OCI-LY7 (cell line): Measurements from ENCODE around the gene JAM2. TPM values are rescaled to one million over a fixed set of nuclear protein-coding genes. Genes with fewer than 3 reads are reported as not detected.

Experiments used
- BruUV-seq: library from RNA; stranded (reverse); fragments of 400-500 nt; replicated peaks from 2 replicates; lab custom pipeline; 2021; lab: Mats Ljungman, UMichigan
- CTCF ChIA-PET: fragments of 300-600 bp; sonication (Branson Sonifier 250); formaldehyde crosslinking; loops from one replicate; lab custom pipeline; 2022; ENCODE audit warnings: antibody characterized with exemption; ENCODE audit not compliant: unreplicated experiment; lab: Charles Lee
- POLR2A ChIA-PET: fragments of 300-600 bp; sonication (Branson Sonifier 250); formaldehyde crosslinking; loops from one replicate; lab custom pipeline; 2022; ENCODE audit warnings: antibody characterized with exemption; lab: Charles Lee
- DNase-seq: peaks from one replicate; pipeline ENCODE4 v3.0.0-alpha.2; 2015; ENCODE audit warnings: low spot score
- H2AFZ ChIP-seq: fragments of 200-600 bp; sonication (generic), shearing (Covaris generic); 2 replicates; pipeline ENCODE4 v1.6.1; 2014; ENCODE audit warnings: mild to moderate bottlenecking, antibody characterized with exemption, low read length, moderate library complexity
- H3K27ac ChIP-seq: fragments of 200-600 bp; sonication (generic); 2 replicates; pipeline ENCODE4 v1.5.1; 2014; ENCODE audit warnings: mixed run types, low read depth, mild to moderate bottlenecking, moderate library complexity, low read length, inconsistent platforms; ENCODE audit not compliant: poor library complexity, severe bottlenecking
- H3K36me3 ChIP-seq: fragments of 200-600 bp; sonication (generic); 2 replicates; pipeline ENCODE4 v1.6.1; 2014; ENCODE audit warnings: mild to moderate bottlenecking, antibody characterized with exemption, low read length, moderate library complexity, mixed read lengths; ENCODE audit not compliant: insufficient read depth
- H3K4me1 ChIP-seq: fragments of 200-600 bp; sonication (generic); 2 replicates; pipeline ENCODE4 v1.5.1; 2014; ENCODE audit warnings: mild to moderate bottlenecking, low read length; ENCODE audit not compliant: insufficient read depth, poor library complexity, severe bottlenecking
- H3K4me2 ChIP-seq: fragments of 200-600 bp; sonication (generic); 2 replicates; pipeline ENCODE4 v1.6.1; 2014; ENCODE audit warnings: mild to moderate bottlenecking, low read length
- H3K4me3 ChIP-seq: fragments of 200-600 bp; sonication (generic); 2 replicates; pipeline ENCODE4 v1.5.1; 2014; ENCODE audit warnings: mild to moderate bottlenecking, low read depth, low read length; ENCODE audit not compliant: poor library complexity, severe bottlenecking
- H3K79me2 ChIP-seq: fragments of 200-600 bp; sonication (generic); 2 replicates; pipeline ENCODE4 v1.6.1; 2016; ENCODE audit warnings: low read depth, mild to moderate bottlenecking, low read length, moderate library complexity, mixed read lengths; ENCODE audit not compliant: insufficient read depth
- H3K9me2 ChIP-seq: fragments of 200-600 bp; sonication (generic); 2 replicates; pipeline ENCODE4 v1.6.1; 2016; ENCODE audit warnings: mild to moderate bottlenecking, low read length, mixed read lengths; ENCODE audit not compliant: insufficient read depth
- H3K9me3 ChIP-seq: fragments of 200-600 bp; sonication (generic); 2 replicates; pipeline ENCODE4 v1.6.1; 2014; ENCODE audit warnings: mild to moderate bottlenecking, mixed run types, low read length, mixed read lengths
- H4K20me1 ChIP-seq: fragments of 200-600 bp; sonication (generic); 2 replicates; pipeline ENCODE4 v1.6.1; 2014; ENCODE audit warnings: mild to moderate bottlenecking, antibody characterized with exemption, low read length, moderate library complexity, mixed read lengths; ENCODE audit not compliant: insufficient read depth
- EZH2phosphoT487 ChIP-seq: fragments of 200-600 bp; sonication (generic); IDR thresholded peaks from 2 replicates; pipeline ENCODE4 v1.6.1; 2018; ENCODE audit warnings: low read depth, borderline replicate concordance, mild to moderate bottlenecking, mixed run types, antibody characterized with exemption, low read length, moderate library complexity, mixed read lengths
- intact Hi-C: fragments of 100-400 bp; cut with micrococcal nuclease; formaldehyde crosslinking; loops from one replicate; pipeline ENCODE4 v1.10.0; 2022; ENCODE audit not compliant: unreplicated experiment
- total RNA-seq, 2 experiments: library from RNA; depleted of rRNA in 1 of 2; stranded (reverse); fragments of >200 nt in 1 of 2; shearing (Covaris generic) in 1 of 2; gene quantifications; 2 replicates each; pipeline ENCODE4 v1.2.3, GENCODE V29; 2014 to 2022
- TF ChIP-seq, protein P1 (sequence below): fragments of 200-600 bp; sonication (generic); conservative IDR thresholded peaks from 2 replicates; pipeline ENCODE4 v1.5.1; 2014; ENCODE audit warnings: mild to moderate bottlenecking, antibody characterized with exemption, low read length, moderate library complexity, mixed read lengths

Gene JAM2
- total RNA-seq, 2 experiments from 2014 or later: 1.2 to 1.4 TPM

GRCh38 chr21:25664491-25664931 is 25.5 kb downstream of the JAM2 start:
- POLR2A ChIA-PET: no interaction called here
- no peak for DNase-seq
- Histone ChIP-seq H3K9me3 (no peaks in the 10 kb centered on the region), H2AFZ (no peak overlapping the region), H3K36me3 (no peaks in the 10 kb centered on the region), H3K79me2 (no peaks in the 10 kb centered on the region), H3K27ac (no peak overlapping the region), H3K4me2 (no peak overlapping the region), H3K9me2 (no peaks in the 10 kb centered on the region), H4K20me1 (no peaks in the 10 kb centered on the region), H3K4me3 (no peak overlapping the region), H3K4me1 (no peaks in the 10 kb centered on the region)
- CTCF ChIA-PET: no interaction called here
- intact Hi-C loops: no loop called here
- BruUV-seq: no TSS peak
- TF ChIP-seq, protein P1, sequence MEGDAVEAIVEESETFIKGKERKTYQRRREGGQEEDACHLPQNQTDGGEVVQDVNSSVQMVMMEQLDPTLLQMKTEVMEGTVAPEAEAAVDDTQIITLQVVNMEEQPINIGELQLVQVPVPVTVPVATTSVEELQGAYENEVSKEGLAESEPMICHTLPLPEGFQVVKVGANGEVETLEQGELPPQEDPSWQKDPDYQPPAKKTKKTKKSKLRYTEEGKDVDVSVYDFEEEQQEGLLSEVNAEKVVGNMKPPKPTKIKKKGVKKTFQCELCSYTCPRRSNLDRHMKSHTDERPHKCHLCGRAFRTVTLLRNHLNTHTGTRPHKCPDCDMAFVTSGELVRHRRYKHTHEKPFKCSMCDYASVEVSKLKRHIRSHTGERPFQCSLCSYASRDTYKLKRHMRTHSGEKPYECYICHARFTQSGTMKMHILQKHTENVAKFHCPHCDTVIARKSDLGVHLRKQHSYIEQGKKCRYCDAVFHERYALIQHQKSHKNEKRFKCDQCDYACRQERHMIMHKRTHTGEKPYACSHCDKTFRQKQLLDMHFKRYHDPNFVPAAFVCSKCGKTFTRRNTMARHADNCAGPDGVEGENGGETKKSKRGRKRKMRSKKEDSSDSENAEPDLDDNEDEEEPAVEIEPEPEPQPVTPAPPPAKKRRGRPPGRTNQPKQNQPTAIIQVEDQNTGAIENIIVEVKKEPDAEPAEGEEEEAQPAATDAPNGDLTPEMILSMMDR: no peak
- TF ChIP-seq EZH2phosphoT487: no peak

DNA sequence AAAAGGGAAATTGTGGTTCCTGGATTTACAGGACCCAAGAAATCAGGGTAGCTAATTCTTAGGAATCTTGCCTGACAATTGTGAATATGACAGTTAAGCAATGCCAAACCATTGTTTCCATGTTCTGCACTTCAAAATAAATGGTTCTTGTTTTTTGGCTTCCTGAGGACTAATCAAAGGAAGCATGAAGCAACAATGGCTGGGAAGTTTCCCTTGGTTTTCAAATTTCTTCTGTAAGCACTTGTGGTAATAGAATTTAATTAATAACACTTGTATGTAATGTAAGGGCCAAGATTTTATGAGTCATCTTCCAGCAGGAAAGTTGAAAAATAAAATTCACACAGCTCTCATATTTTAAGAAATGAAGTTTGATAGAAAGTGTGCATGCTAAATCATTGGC is 31.7 kb downstream of the JAM2 start:
- H3K79me2 ChIP-seq: no peaks in the 10 kb centered on the region
- H3K4me1 ChIP-seq: no peaks in the 10 kb centered on the region
- no peak for DNase-seq
- no peaks in the 10 kb centered on the region for H3K9me2 ChIP-seq
- intact Hi-C loops: no loop called here
- no peak overlapping the region for H2AFZ ChIP-seq
- H4K20me1 ChIP-seq: no peaks in the 10 kb centered on the region
- BruUV-seq: no TSS peak
- ChIA-PET CTCF (no interaction called here), POLR2A (interaction anchor here (0.7 to 1.0 kb wide), 2 partner anchors 12 to 30 kb away, joined by 3 read pairs; no protein-coding TSS in a partner anchor)
- no peak overlapping the region for H3K4me2 ChIP-seq
- H3K9me3 ChIP-seq: no peaks in the 10 kb centered on the region
- no peak overlapping the region for H3K4me3 ChIP-seq
- TF ChIP-seq, protein P1: no peak
- no peak for TF ChIP-seq EZH2phosphoT487
- H3K36me3 ChIP-seq: no peaks in the 10 kb centered on the region
- H3K27ac ChIP-seq: no peak overlapping the region

GRCh38 chr21:25676451-25676850 is 37.4 kb downstream of the JAM2 start:
- TF ChIP-seq, protein P1: no peak
- TF ChIP-seq EZH2phosphoT487: no peak
- no peaks in the 10 kb centered on the region for H3K4me1 ChIP-seq
- H3K4me3 ChIP-seq: no peak overlapping the region
- BruUV-seq: no TSS peak
- H3K9me2 ChIP-seq: no peaks in the 10 kb centered on the region
- intact Hi-C loops: no loop called here
- POLR2A ChIA-PET: no interaction called here
- no peak overlapping the region for H3K4me2 ChIP-seq
- H2AFZ ChIP-seq: no peak overlapping the region
- no peaks in the 10 kb centered on the region for H3K79me2 ChIP-seq
- no peaks in the 10 kb centered on the region for H4K20me1 ChIP-seq
- no peak overlapping the region for H3K27ac ChIP-seq
- no peak for DNase-seq
- H3K9me3 ChIP-seq: no peaks in the 10 kb centered on the region
- CTCF ChIA-PET: no interaction called here
- H3K36me3 ChIP-seq: no peaks in the 10 kb centered on the region
